NCI-H226 (cell line): ENCODE results near the gene KCNS3.
"Not testable (repeated sequence)": the region's sequence is repeated elsewhere in the genome, so short reads cannot be mapped to it uniquely, and the experiment has no call there.

Experiments
- DNase-seq: peaks from one replicate; pipeline ENCODE4 v3.0.0-alpha.2; 2015

Gene KCNS3

GRCh38 chr2:17950006-17950405 is 71.5 kb downstream of the KCNS3 start:
- DNase-seq: no peak

GRCh38 chr2:17951563-17951962 is 73.1 kb downstream of the KCNS3 start:
- peak; percentile 7 for DNase-seq

GRCh38 chr2:17958466-17959092 is 80.1 kb downstream of the KCNS3 start:
- DNase-seq: no peak

- DNase-seq: no peak
Measured at GRCh38 chr2:17959356-17959755, 80.9 kb downstream of the KCNS3 start.

GRCh38 chr2:17959833-17960232 is 81.4 kb downstream of the KCNS3 start:
- no peak for DNase-seq

- DNase-seq: no peak
Measured at GRCh38 chr2:17960925-17961324, 82.5 kb downstream of the KCNS3 start.

GRCh38 chr2:17961789-17962188 is 83.3 kb downstream of the KCNS3 start:
- no peak for DNase-seq

- peak; percentile 44 for DNase-seq
Measured at GRCh38 chr2:17962876-17963275, 84.4 kb downstream of the KCNS3 start.

- DNase-seq: not testable (repeated sequence)
Measured at GRCh38 chr2:17963571-17963970, 85.1 kb downstream of the KCNS3 start.

GRCh38 chr2:17965196-17965595 is 86.7 kb downstream of the KCNS3 start:
- DNase-seq: no peak

GRCh38 chr2:17966798-17967197 is 88.3 kb downstream of the KCNS3 start:
- DNase-seq: no peak

- DNase-seq: no peak
Measured at GRCh38 chr2:17969661-17970060, 91.2 kb downstream of the KCNS3 start.

GRCh38 chr2:17971531-17972125 is 93.2 kb downstream of the KCNS3 start:
- no peak for DNase-seq

GRCh38 chr2:17972991-17973390 is 94.5 kb downstream of the KCNS3 start:
- DNase-seq: no peak

- DNase-seq: no peak
Measured at GRCh38 chr2:17975401-17975800, 96.9 kb downstream of the KCNS3 start.

GRCh38 chr2:17976871-17977746 is 98.6 kb downstream of the KCNS3 start:
- peak; percentile 46 for DNase-seq

- DNase-seq: no peak
Measured at GRCh38 chr2:17979707-17980106, 101.2 kb downstream of the KCNS3 start.

- no peak for DNase-seq
Measured at GRCh38 chr2:17981936-17982335, 103.5 kb downstream of the KCNS3 start.
